PC-9 (cell line): ENCODE results near the gene PPP1R17.

Experiments
- EZH2 ChIP-seq: fragments of 200-600 bp; sonication (generic); IDR thresholded peaks from 2 replicates; pipeline ENCODE4 v1.8.0; 2017; ENCODE audit warnings: antibody characterized with exemption, low read depth
- TF ChIP-seq, protein P1 (sequence below): fragments of 200-600 bp; sonication (generic); conservative IDR thresholded peaks from 2 replicates; pipeline ENCODE4 v1.6.1; 2017; ENCODE audit warnings: mixed run types, antibody characterized with exemption, mild to moderate bottlenecking, moderate library complexity

DNA sequence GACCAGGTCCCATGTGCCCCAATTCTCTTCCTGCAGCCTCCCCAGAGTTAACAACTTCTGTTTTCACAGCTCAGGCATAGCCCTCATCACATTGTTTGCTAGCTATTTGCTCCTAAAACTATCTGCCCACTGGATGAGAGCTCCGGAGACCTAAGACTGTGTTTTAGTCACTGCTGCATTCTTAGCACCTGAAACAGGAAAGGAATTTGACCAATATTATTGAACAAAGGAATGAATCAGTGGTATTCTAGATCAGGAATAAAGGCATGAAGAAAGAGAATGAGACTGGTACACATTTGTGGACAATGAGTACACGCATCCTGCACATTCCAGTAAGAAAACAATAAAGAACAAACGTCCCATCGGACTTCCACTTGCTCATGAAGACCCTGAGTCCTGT lies 54.8 kb downstream of the PPP1R17 start:
- no peak for TF ChIP-seq EZH2
- TF ChIP-seq, protein P1, sequence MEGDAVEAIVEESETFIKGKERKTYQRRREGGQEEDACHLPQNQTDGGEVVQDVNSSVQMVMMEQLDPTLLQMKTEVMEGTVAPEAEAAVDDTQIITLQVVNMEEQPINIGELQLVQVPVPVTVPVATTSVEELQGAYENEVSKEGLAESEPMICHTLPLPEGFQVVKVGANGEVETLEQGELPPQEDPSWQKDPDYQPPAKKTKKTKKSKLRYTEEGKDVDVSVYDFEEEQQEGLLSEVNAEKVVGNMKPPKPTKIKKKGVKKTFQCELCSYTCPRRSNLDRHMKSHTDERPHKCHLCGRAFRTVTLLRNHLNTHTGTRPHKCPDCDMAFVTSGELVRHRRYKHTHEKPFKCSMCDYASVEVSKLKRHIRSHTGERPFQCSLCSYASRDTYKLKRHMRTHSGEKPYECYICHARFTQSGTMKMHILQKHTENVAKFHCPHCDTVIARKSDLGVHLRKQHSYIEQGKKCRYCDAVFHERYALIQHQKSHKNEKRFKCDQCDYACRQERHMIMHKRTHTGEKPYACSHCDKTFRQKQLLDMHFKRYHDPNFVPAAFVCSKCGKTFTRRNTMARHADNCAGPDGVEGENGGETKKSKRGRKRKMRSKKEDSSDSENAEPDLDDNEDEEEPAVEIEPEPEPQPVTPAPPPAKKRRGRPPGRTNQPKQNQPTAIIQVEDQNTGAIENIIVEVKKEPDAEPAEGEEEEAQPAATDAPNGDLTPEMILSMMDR, result no peak
